K562 (cell line): ENCODE data around the gene BDNF.
"Not testable (repeated sequence)": the region's sequence is repeated elsewhere in the genome, so short reads cannot be mapped to it uniquely, and the experiment has no call there.

Experiments
- BACH1 ChIP-seq: fragments of 200-800 bp; sonication (Bioruptor generic); IDR thresholded peaks from 2 replicates; pipeline ENCODE4 v1.6.1; 2016; ENCODE audit warnings: missing genetic modification characterization, missing compliant biosample characterization
- FOXA1 ChIP-seq: fragments of 450-650 bp; IDR thresholded peaks from 2 replicates; pipeline ENCODE4 v1.6.1; 2016; ENCODE audit warnings: mild to moderate bottlenecking, borderline replicate concordance
- FOXJ3 ChIP-seq: sonication (generic); formaldehyde crosslinking; IDR thresholded peaks from 2 replicates; pipeline ENCODE4 v1.4.0; 2020; ENCODE audit warnings: mild to moderate bottlenecking, missing genetic modification reagents
- MAX ChIP-seq: sonication (generic); formaldehyde crosslinking; IDR thresholded peaks from 2 replicates; pipeline ENCODE4 v1.9.0; 2022; ENCODE audit warnings: mild to moderate bottlenecking, missing genetic modification reagents
- MYNN ChIP-seq, 2 experiments: sonication (generic); formaldehyde crosslinking in 1 of 2; IDR thresholded peaks; 2 replicates each; pipeline versions ENCODE4 v1.5.0 to v1.6.1; 2016 to 2020; ENCODE audit warnings: antibody characterized with exemption in 1 of 2, missing genetic modification reagents in 1 of 2
- POLR2A ChIP-seq: fragments of 450-650 bp; conservative IDR thresholded peaks from 2 replicates; pipeline ENCODE4 v1.6.1; 2016
- SFPQ ChIP-seq: fragments of 200-400 bp; formaldehyde crosslinking; IDR thresholded peaks from 2 replicates; pipeline ENCODE4 v1.6.1; 2017; ENCODE audit warnings: mild to moderate bottlenecking, low read depth, low read length, moderate library complexity
- ZBTB17 ChIP-seq: fragments of 450-650 bp; formaldehyde crosslinking; IDR thresholded peaks from 2 replicates; pipeline ENCODE4 v1.4.0; 2020; ENCODE audit warnings: mild to moderate bottlenecking
- TF ChIP-seq, protein P1 (sequence below): fragments of 250-450 bp; sonication (Bioruptor Pico); IDR thresholded peaks from 2 replicates; pipeline ENCODE4 v1.5.0; 2020; ENCODE audit warnings: mild to moderate bottlenecking, borderline replicate concordance

- TF ChIP-seq MYNN (IDR thresholded peaks at IDR 0.05); MYNN (CRISPR knock-in tag; IDR thresholded peaks at IDR 0.05); SFPQ; POLR2A; FOXA1; MAX (CRISPR knock-in tag); BACH1 (tag); FOXJ3 (CRISPR knock-in tag); ZBTB17 (CRISPR knock-in tag): not testable (repeated sequence)
- TF ChIP-seq, protein P1, sequence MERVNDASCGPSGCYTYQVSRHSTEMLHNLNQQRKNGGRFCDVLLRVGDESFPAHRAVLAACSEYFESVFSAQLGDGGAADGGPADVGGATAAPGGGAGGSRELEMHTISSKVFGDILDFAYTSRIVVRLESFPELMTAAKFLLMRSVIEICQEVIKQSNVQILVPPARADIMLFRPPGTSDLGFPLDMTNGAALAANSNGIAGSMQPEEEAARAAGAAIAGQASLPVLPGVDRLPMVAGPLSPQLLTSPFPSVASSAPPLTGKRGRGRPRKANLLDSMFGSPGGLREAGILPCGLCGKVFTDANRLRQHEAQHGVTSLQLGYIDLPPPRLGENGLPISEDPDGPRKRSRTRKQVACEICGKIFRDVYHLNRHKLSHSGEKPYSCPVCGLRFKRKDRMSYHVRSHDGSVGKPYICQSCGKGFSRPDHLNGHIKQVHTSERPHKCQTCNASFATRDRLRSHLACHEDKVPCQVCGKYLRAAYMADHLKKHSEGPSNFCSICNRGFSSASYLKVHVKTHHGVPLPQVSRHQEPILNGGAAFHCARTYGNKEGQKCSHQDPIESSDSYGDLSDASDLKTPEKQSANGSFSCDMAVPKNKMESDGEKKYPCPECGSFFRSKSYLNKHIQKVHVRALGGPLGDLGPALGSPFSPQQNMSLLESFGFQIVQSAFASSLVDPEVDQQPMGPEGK (CRISPR knock-in tag): not testable (repeated sequence)
Observed at GRCh38 chr11:27634282-27634681, 66.0 kb downstream of the BDNF start.
